Type B pancreatic cell (in vitro differentiated cells): ENCODE results near the gene RAI14. TPM values are rescaled to one million over a fixed set of nuclear protein-coding genes. Genes with fewer than 3 reads are reported as not detected.

Experiments
- DNase-seq: peaks from one replicate; pipeline ENCODE4 v3.0.0; 2021; ENCODE audit warnings: mixed read lengths; ENCODE audit not compliant: unreplicated experiment; ENCODE audit errors: extremely low spot score
- H3K27ac Mint-ChIP-seq: 2 replicates; pipeline ENCODE4 v1.8.0; 2021; ENCODE audit warnings: mild to moderate bottlenecking, mixed read lengths
- H3K27me3 Mint-ChIP-seq: 2 replicates; pipeline ENCODE4 v1.8.0; 2021; ENCODE audit warnings: mixed read lengths
- H3K36me3 Mint-ChIP-seq: 2 replicates; pipeline ENCODE4 v1.8.0; 2021; ENCODE audit warnings: mixed read lengths
- H3K4me1 Mint-ChIP-seq: one replicate; pipeline ENCODE4 v1.8.0; 2021; ENCODE audit warnings: mixed read lengths; ENCODE audit not compliant: unreplicated experiment
- H3K4me3 Mint-ChIP-seq: 2 replicates; pipeline ENCODE4 v1.8.0; 2021; ENCODE audit warnings: mild to moderate bottlenecking, mixed read lengths
- H3K9me3 Mint-ChIP-seq: 2 replicates; pipeline ENCODE4 v1.8.0; 2021; ENCODE audit warnings: mixed read lengths
- total RNA-seq: library from RNA; stranded (reverse); gene quantifications from 2 replicates; pipeline ENCODE4 v1.2.1, GENCODE V29; 2021; ENCODE audit warnings: low replicate concordance
- TF ChIP-seq, protein P1 (sequence below): fragments of 200-600 bp; sonication (generic); conservative IDR thresholded peaks from 2 replicates; pipeline ENCODE4 v1.5.0; 2021; ENCODE audit warnings: antibody characterized with exemption, mild to moderate bottlenecking

The RAI14 gene
- total RNA-seq, 1 donor from 2014 or later = 102 TPM

DNA sequence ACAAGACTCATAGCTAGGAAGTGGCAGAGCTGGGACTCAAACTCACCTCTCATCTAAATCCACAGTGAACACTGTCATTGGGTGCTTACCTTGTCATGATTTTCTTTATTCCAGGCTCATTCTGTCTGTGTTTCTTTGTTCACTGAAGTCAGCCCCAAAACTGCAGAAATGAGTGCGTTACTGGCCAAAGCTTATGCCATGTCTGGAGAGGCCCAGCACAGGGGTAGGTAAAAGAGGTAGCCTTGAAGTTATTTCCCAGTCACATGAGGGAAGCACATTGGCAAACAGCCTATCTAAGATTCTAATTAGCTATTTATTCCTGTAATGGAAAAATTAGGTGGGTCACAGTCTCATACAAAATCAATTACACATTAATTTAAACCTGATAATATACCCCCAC is 212.7 kb downstream of the RAI14 start:
- Mint-ChIP-seq H3K27ac (no peak overlapping the region), H3K36me3 (peaks cover 4% of the 10 kb centered on the region), H3K4me1 (peaks cover 30% of the 10 kb centered on the region), H3K27me3 (no peaks in the 10 kb centered on the region), H3K4me3 (no peak overlapping the region), H3K9me3 (no peaks in the 10 kb centered on the region)
- no peak for DNase-seq
- TF ChIP-seq, protein P1, sequence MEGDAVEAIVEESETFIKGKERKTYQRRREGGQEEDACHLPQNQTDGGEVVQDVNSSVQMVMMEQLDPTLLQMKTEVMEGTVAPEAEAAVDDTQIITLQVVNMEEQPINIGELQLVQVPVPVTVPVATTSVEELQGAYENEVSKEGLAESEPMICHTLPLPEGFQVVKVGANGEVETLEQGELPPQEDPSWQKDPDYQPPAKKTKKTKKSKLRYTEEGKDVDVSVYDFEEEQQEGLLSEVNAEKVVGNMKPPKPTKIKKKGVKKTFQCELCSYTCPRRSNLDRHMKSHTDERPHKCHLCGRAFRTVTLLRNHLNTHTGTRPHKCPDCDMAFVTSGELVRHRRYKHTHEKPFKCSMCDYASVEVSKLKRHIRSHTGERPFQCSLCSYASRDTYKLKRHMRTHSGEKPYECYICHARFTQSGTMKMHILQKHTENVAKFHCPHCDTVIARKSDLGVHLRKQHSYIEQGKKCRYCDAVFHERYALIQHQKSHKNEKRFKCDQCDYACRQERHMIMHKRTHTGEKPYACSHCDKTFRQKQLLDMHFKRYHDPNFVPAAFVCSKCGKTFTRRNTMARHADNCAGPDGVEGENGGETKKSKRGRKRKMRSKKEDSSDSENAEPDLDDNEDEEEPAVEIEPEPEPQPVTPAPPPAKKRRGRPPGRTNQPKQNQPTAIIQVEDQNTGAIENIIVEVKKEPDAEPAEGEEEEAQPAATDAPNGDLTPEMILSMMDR = no peak

DNA sequence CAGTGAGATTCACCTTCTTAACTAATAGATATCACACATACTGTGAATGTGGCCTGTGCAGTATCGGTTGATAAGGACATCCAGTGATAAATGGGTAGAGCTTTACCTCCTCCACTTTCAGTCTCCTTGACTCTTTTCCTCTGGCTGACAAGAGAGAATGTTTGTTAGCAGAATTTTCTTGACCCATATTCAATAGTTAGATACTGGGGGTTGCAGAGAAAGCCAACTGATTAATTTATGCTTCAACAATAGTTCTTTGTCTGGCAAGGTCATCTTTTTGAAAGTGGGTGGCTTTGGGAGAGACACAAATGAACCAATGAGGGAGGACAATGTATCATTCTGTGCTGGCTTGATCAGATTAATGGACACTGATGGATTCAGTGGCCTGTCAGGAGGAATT is 213.1 kb downstream of the RAI14 start:
- Mint-ChIP-seq H3K4me3 (no peak overlapping the region), H3K27ac (no peak overlapping the region), H3K4me1 (peaks cover 25% of the 10 kb centered on the region), H3K27me3 (no peaks in the 10 kb centered on the region), H3K9me3 (no peaks in the 10 kb centered on the region), H3K36me3 (peaks cover 4% of the 10 kb centered on the region)
- TF ChIP-seq, protein P1 = no peak
- no peak for DNase-seq

DNA sequence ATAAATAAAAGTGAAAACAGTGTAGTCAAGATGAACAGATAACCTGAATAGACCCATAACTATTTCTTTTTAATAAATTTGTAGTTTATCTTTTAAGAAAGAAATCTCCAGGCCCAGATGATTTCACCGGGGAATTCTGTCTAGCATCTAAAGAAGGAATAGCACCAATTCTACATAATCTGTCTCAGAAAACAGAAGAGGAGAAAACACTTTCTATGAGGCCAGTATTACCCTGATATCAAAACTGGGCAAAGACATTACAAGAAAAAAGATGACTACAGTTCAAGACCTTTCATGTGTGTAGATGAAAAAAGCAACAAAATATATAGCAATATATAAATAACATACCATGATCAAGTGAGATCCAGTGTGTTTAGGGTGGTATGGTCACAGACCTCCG is 214.3 kb downstream of the RAI14 start:
- peaks cover 22% of the 10 kb centered on the region for H3K4me1 Mint-ChIP-seq
- peaks cover 4% of the 10 kb centered on the region for H3K36me3 Mint-ChIP-seq
- no peak for DNase-seq
- no peaks in the 10 kb centered on the region for H3K9me3 Mint-ChIP-seq
- no peak overlapping the region for H3K4me3 Mint-ChIP-seq
- TF ChIP-seq, protein P1 = no peak
- no peak overlapping the region for H3K27ac Mint-ChIP-seq
- no peaks in the 10 kb centered on the region for H3K27me3 Mint-ChIP-seq

DNA sequence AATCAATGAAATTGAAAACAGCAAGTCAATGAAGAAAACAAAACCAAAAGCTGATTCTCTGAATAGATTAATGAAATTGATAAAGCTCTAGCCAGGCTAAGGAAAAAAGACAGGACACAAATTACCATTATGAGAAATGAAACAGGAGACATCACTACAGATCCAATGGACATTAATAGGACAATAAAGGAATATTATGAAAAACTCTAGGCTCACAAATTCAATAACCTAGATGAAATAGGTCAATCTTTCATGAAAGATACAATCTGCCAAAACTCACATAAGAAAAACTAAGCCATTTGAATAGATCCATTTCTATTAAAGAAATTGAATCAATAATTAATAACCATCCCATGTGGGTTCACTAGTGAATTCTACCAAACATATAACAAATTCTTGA is 220.1 kb downstream of the RAI14 start:
- Mint-ChIP-seq H3K9me3 (peaks cover 4% of the 10 kb centered on the region), H3K4me1 (peaks cover 4% of the 10 kb centered on the region)

DNA sequence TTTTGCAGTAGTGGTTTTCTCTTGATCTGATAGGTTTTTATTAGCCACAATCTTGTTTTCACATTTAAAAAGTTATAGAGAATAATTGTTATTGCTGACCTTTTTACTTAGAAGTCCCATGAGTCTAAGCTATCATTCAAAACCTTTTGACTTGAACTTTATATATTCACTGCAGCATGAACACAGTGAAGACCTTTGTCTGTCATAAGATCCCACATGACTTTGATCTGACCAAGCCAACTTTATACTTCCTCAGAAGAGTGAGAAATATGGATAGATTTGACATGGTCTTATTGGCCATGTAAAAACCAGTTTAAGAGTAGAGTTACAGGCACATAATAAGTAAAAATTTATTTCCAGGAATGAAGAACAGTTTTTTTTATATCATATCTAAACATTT is 225.1 kb downstream of the RAI14 start:
- DNase-seq = no peak
- Mint-ChIP-seq H3K36me3 (no peaks in the 10 kb centered on the region), H3K27ac (no peak overlapping the region)

More for the DNA sequence above, 220.1 kb downstream of the RAI14 start:
- Mint-ChIP-seq H3K4me3 (no peak overlapping the region), H3K27ac (no peak overlapping the region), H3K36me3 (no peaks in the 10 kb centered on the region), H3K27me3 (no peaks in the 10 kb centered on the region)
- TF ChIP-seq, protein P1 = no peak
- DNase-seq = no peak

More for the DNA sequence above, 225.1 kb downstream of the RAI14 start:
- Mint-ChIP-seq H3K4me1 (no peaks in the 10 kb centered on the region), H3K4me3 (no peak overlapping the region), H3K9me3 (peaks cover 4% of the 10 kb centered on the region), H3K27me3 (no peaks in the 10 kb centered on the region)
- TF ChIP-seq, protein P1 = no peak

Other genes starting within 250 kb of the RAI14 start
- 1.8 and 2.1 TPM in 2 replicates for gene TTC23L, start 182.8 kb downstream of the RAI14 start, total RNA-seq